Left ventricle myocardium inferior (tissue), 1 donor: ENCODE results near the gene MYLK2. TPM values are rescaled to one million over a fixed set of nuclear protein-coding genes. Genes with fewer than 3 reads are reported as not detected.

Experiments used
- DNase-seq: peaks from one replicate; pipeline ENCODE4 v3.0.0-alpha.2; 2020
- H3K27ac ChIP-seq: fragments of 200-600 bp; replicated peaks from 2 replicates; pipeline ENCODE4 v1.8.0; 2021
- H3K27me3 ChIP-seq: fragments of 200-600 bp; 2 replicates; pipeline ENCODE4 v1.8.0; 2021; ENCODE audit warnings: low read depth
- H3K36me3 ChIP-seq: fragments of 200-600 bp; 2 replicates; pipeline ENCODE4 v1.8.0; 2021
- H3K4me1 ChIP-seq: fragments of 200-600 bp; 2 replicates; pipeline ENCODE4 v1.8.0; 2021
- H3K4me3 ChIP-seq: fragments of 200-600 bp; 2 replicates; pipeline ENCODE4 v1.8.0; 2021; ENCODE audit warnings: mild to moderate bottlenecking, moderate library complexity
- H3K9me3 ChIP-seq: fragments of 200-600 bp; replicated peaks from 2 replicates; pipeline ENCODE4 v1.8.0; 2021
- CTCF ChIP-seq: fragments of 200-600 bp; IDR thresholded peaks from 2 replicates; pipeline ENCODE4 v1.8.0; 2021; ENCODE audit warnings: antibody characterized with exemption, mild to moderate bottlenecking, borderline replicate concordance
- intact Hi-C: fragments of 100-400 bp; cut with micrococcal nuclease; formaldehyde crosslinking; loops from one replicate; pipeline ENCODE4 v1.11.0; 2022
- total RNA-seq: library from RNA; stranded (reverse); fragmentation: NEBNext Ultra II Directional; extraction: Animal tissue kit (Norgen Biotek cat#: 25700); gene quantifications from one replicate; pipeline ENCODE4 v1.2.1, GENCODE V29; 2021
- donor health status: DM: no; HTN: yes; CAD: no; lungs with severe emphysema.

The MYLK2 gene
- total RNA-seq, 1 donor from 2014 or later, result 0.25 TPM

GRCh38 chr20:31831771-31832306 is 12.7 kb downstream of the MYLK2 start:
- Histone ChIP-seq H3K27ac (no peak overlapping the region), H3K4me3 (no peak overlapping the region), H3K9me3 (no peaks in the 10 kb centered on the region), H3K36me3 (no peaks in the 10 kb centered on the region), H3K27me3 (no peaks in the 10 kb centered on the region), H3K4me1 (peaks cover 18% of the 10 kb centered on the region)
- intact Hi-C loops, result no loop called here
- no peak for TF ChIP-seq CTCF
- DNase-seq, result no peak

GRCh38 chr20:31833130-31833930 is 14.2 kb downstream of the MYLK2 start:
- H3K27ac ChIP-seq, result peak overlapping the region; percentile 33
- no peaks in the 10 kb centered on the region for H3K27me3 ChIP-seq
- peak; percentile 65 for DNase-seq
- intact Hi-C loops, result no loop called here
- H3K36me3 ChIP-seq, result no peaks in the 10 kb centered on the region
- H3K4me1 ChIP-seq, result peaks cover 33% of the 10 kb centered on the region
- TF ChIP-seq CTCF, result peak; percentile 88
- H3K4me3 ChIP-seq, result no peak overlapping the region
- H3K9me3 ChIP-seq, result no peaks in the 10 kb centered on the region

GRCh38 chr20:31833931-31834521 is 14.9 kb downstream of the MYLK2 start:
- Histone ChIP-seq H3K27me3 (no peaks in the 10 kb centered on the region), H3K4me3 (no peak overlapping the region), H3K4me1 (peaks cover 40% of the 10 kb centered on the region), H3K27ac (peak overlapping the region; percentile 33), H3K9me3 (no peaks in the 10 kb centered on the region), H3K36me3 (no peaks in the 10 kb centered on the region)
- intact Hi-C loops, result no loop called here
- TF ChIP-seq CTCF, result no peak
- no peak for DNase-seq

- intact Hi-C loops, result no loop called here
- H3K4me1 ChIP-seq, result peaks cover 46% of the 10 kb centered on the region
- H3K27ac ChIP-seq, result peak overlapping the region; percentile 42
- H3K36me3 ChIP-seq, result no peaks in the 10 kb centered on the region
- no peak for DNase-seq
- no peaks in the 10 kb centered on the region for H3K27me3 ChIP-seq
- no peak for TF ChIP-seq CTCF
- H3K9me3 ChIP-seq, result no peaks in the 10 kb centered on the region
- H3K4me3 ChIP-seq, result no peak overlapping the region
These were observed 16.4 kb downstream of the MYLK2 start for GRCh38 chr20:31835554-31835953.

GRCh38 chr20:31835977-31836852 is 17.1 kb downstream of the MYLK2 start:
- no peaks in the 10 kb centered on the region for H3K36me3 ChIP-seq
- peaks cover 49% of the 10 kb centered on the region for H3K4me1 ChIP-seq
- no peak for TF ChIP-seq CTCF
- no peak overlapping the region for H3K4me3 ChIP-seq
- intact Hi-C loops, result no loop called here
- peak overlapping the region; percentile 42 for H3K27ac ChIP-seq
- no peaks in the 10 kb centered on the region for H3K27me3 ChIP-seq
- peak; percentile 79 for DNase-seq
- no peaks in the 10 kb centered on the region for H3K9me3 ChIP-seq
